Breast epithelium (tissue), 3 donors: ENCODE data around the gene GPR153.

Source experiments
- POLR2A ChIP-seq: fragments of 450-650 bp; IDR thresholded peaks from one replicate; pipeline ENCODE4 v1.6.1; 2016; ENCODE audit warnings: antibody characterized with exemption, mild to moderate bottlenecking, moderate library complexity
- POLR2AphosphoS5 ChIP-seq, 3 donors: sonication (generic); formaldehyde crosslinking; IDR thresholded peaks; one replicate each; pipeline ENCODE4 v1.6.1; 2017; ENCODE audit warnings: antibody characterized with exemption in 3 of 3
- TF ChIP-seq, protein P1 (sequence below), 3 donors: fragments of 450-650 bp; IDR thresholded peaks; one replicate each; pipeline ENCODE4 v1.5.1; 2016 to 2017; ENCODE audit warnings: antibody characterized with exemption in 3 of 3, mild to moderate bottlenecking in 3 of 3, moderate library complexity in 3 of 3

DNA sequence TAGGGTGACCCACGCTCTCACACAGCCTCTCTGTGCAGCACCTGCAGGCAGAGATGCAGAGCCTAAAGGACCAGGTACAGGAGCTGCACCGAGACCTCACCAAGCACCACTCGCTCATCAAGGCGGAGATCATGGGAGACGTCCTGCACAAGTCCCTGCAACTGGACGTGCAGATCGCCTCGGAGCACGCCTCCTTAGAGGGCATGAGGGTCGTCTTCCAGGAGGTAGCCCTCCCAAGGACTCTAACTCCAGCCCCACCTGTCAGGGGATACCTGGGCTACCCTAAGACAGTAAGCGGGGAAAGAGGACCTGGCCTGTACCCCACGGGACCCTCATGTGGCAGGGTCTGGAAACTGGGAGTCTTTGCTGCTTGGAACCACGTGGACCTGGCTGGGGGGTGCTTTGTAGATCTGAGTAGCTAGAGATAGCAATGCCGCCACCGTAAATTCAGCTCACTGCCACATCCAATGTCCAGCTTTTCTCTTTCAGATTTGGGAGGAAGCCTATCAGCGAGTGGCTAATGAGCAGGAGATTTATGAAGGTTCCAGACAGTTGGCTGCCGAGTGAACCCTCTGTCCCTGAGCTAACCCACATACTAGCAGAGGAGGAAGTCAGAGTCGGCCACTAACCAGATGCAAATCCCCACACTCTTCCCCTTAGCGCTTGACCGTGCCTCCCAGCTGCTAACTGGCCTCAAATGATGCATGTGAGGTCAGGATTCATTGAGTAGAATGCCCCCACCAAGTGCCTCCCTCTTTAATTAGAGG lies 48.5 kb downstream of the GPR153 start:
- TF ChIP-seq, protein P1, sequence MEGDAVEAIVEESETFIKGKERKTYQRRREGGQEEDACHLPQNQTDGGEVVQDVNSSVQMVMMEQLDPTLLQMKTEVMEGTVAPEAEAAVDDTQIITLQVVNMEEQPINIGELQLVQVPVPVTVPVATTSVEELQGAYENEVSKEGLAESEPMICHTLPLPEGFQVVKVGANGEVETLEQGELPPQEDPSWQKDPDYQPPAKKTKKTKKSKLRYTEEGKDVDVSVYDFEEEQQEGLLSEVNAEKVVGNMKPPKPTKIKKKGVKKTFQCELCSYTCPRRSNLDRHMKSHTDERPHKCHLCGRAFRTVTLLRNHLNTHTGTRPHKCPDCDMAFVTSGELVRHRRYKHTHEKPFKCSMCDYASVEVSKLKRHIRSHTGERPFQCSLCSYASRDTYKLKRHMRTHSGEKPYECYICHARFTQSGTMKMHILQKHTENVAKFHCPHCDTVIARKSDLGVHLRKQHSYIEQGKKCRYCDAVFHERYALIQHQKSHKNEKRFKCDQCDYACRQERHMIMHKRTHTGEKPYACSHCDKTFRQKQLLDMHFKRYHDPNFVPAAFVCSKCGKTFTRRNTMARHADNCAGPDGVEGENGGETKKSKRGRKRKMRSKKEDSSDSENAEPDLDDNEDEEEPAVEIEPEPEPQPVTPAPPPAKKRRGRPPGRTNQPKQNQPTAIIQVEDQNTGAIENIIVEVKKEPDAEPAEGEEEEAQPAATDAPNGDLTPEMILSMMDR (IDR thresholded peaks at IDR 0.05) = no peak
- TF ChIP-seq POLR2A (no peak), POLR2AphosphoS5 (IDR thresholded peaks at IDR 0.05) (no peak)
